GM12878 (cell line): ENCODE results near the gene S1PR1.

Experiments
- BCL3 ChIP-seq: IDR thresholded peaks from 2 replicates; pipeline ENCODE4 v1.6.1; 2011; ENCODE audit warnings: borderline replicate concordance, low read depth, mild to moderate bottlenecking, moderate library complexity, low read length; ENCODE audit not compliant: insufficient read depth, poor library complexity, severe bottlenecking
- CHD2 ChIP-seq: IDR thresholded peaks from 2 replicates; pipeline ENCODE4 v1.6.1; 2011; ENCODE audit warnings: low read depth, low read length, improper control_type of control experiment, borderline replicate concordance
- CREB1 ChIP-seq: IDR thresholded peaks from 2 replicates; pipeline ENCODE4 v1.6.1; 2012; ENCODE audit warnings: low read depth, mild to moderate bottlenecking, inconsistent platforms
- CTCF ChIP-seq, 3 experiments: IDR thresholded peaks in 2 of 3; conservative IDR thresholded peaks in 1 of 3; 2 replicates each; pipeline ENCODE4 v1.5.1; 2011; ENCODE audit warnings: low read depth in 3 of 3, low read length in 3 of 3, mild to moderate bottlenecking in 3 of 3, control low read depth in 2 of 3, moderate library complexity in 2 of 3, inconsistent platforms in 1 of 3, mixed read lengths in 1 of 3; ENCODE audit not compliant: control insufficient read depth in 2 of 3, insufficient read depth in 1 of 3; ENCODE audit errors: extremely low read depth in 1 of 3
- EP300 ChIP-seq, 2 experiments: fragments of 150-350 bp in 1 of 2; IDR thresholded peaks; 2 replicates each; pipeline ENCODE4 v1.6.1; 2011 to 2012; ENCODE audit warnings: low read depth in 2 of 2, low read length in 2 of 2, borderline replicate concordance in 1 of 2, improper control_type of control experiment in 1 of 2, inconsistent platforms in 1 of 2; ENCODE audit not compliant: control insufficient read depth in 1 of 2
- EZH2 ChIP-seq: IDR thresholded peaks from 2 replicates; pipeline ENCODE4 v1.6.1; 2012; ENCODE audit warnings: low read depth, mild to moderate bottlenecking, control low read depth, inconsistent platforms, low read length, borderline replicate concordance; ENCODE audit not compliant: control insufficient read depth
- FOXK2 ChIP-seq: fragments of 450-650 bp; IDR thresholded peaks from 2 replicates; pipeline ENCODE4 v1.6.1; 2017; ENCODE audit warnings: mild to moderate bottlenecking, moderate library complexity
- FOXM1 ChIP-seq: IDR thresholded peaks from 2 replicates; pipeline ENCODE4 v1.6.1; 2012; ENCODE audit warnings: low read depth, mild to moderate bottlenecking, inconsistent platforms, low read length, moderate library complexity
- IRF3 ChIP-seq: fragments of 450-650 bp; IDR thresholded peaks from 2 replicates; pipeline ENCODE4 v1.6.1; 2014; ENCODE audit warnings: mild to moderate bottlenecking
- NR2C1 ChIP-seq: fragments of 450-650 bp; IDR thresholded peaks from 2 replicates; pipeline ENCODE4 v1.6.1; 2017; ENCODE audit warnings: antibody characterized with exemption, mild to moderate bottlenecking, moderate library complexity
- REST ChIP-seq: IDR thresholded peaks from 2 replicates; pipeline ENCODE4 v1.6.1; 2012; ENCODE audit warnings: mild to moderate bottlenecking, low read depth, low read length
- TCF7 ChIP-seq: IDR thresholded peaks from 2 replicates; pipeline ENCODE4 v1.6.1; 2014; ENCODE audit warnings: antibody characterized with exemption, borderline replicate concordance
- ZNF207 ChIP-seq: fragments of 450-650 bp; IDR thresholded peaks from 2 replicates; pipeline ENCODE4 v1.6.1; 2014; ENCODE audit warnings: antibody characterized with exemption, mild to moderate bottlenecking, borderline replicate concordance
- ZZZ3 ChIP-seq: IDR thresholded peaks from 2 replicates; pipeline ENCODE4 v1.6.1; 2011; ENCODE audit warnings: low read depth; ENCODE audit not compliant: control insufficient read depth, insufficient read length

DNA sequence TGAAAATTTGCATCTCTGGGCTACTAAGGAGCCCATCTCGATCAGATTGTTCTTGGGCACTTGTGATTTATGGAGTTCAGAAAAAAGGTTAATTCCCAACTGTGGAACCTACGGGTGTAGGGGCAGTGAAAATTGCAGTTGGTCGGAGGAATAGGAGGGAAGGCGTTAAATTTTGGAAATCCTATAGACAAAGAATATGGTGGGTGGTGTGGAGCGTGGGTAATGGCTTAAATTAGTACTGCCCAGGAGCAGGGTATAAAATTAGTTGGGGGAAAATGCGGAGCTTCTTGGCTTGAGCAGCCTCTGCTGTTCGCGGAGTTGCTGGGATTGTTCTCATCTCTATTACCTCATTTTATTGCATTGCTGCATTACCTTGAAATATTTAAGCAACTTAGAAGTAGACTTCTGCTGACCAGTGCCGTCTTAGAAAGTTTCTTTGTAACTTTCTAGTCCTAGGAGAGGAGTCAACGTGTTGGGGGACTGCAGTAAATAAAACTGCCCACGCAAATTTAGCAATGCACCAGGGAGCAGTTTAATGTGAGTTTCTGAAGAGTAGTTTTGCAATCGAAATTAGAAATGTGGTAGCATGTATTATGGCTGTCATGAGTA is 514 bp downstream of the S1PR1 start:
- TF ChIP-seq ZZZ3 = no peak
- peak in 1 of 3 experiments; percentile 9; a peak in 2 of 6 replicates for TF ChIP-seq CTCF (IDR thresholded peaks at IDR 0.05 in 2 of 3, conservative IDR thresholded peaks at IDR 0.05 in 1 of 3; ENCODE audit: control insufficient read depth in 2 of 3, extremely low read depth in 1 of 3, insufficient read depth in 1 of 3, low read depth in 3 of 3, low read length in 3 of 3)
- TF ChIP-seq CHD2 = no peak
- no peak for TF ChIP-seq REST
- no peak for TF ChIP-seq BCL3
- no peak for TF ChIP-seq FOXK2
- no peak; the same call in 1 of the 2 replicates for TF ChIP-seq TCF7
- TF ChIP-seq EP300 (IDR thresholded peaks at IDR 0.05; ENCODE audit: borderline replicate concordance in 1 of 2, control insufficient read depth in 1 of 2, low read depth in 2 of 2, low read length in 2 of 2) = no peak
- TF ChIP-seq NR2C1 = no peak
- TF ChIP-seq FOXM1 = no peak
- no peak; the same call in 1 of the 2 replicates for TF ChIP-seq CREB1
- TF ChIP-seq EZH2 = no peak
- TF ChIP-seq ZNF207 = no peak
- TF ChIP-seq IRF3 = no peak
